Activated T-cell treated with anti-CD3 and anti-CD28 coated beads, Interleukin-2, amount 50 U/mL, for 24 hours (primary cell): Measurements from ENCODE around the gene COPS4.
"Not testable (repeated sequence)": the region's sequence is repeated elsewhere in the genome, so short reads cannot be mapped to it uniquely, and the experiment has no call there.

ENCODE experiments used
- DNase-seq: peaks from one replicate; pipeline ENCODE4 v3.0.0-alpha.2; 2020
- H3K27ac Mint-ChIP-seq: 2 replicates; pipeline ENCODE4 v1.8.0; 2020; ENCODE audit warnings: mild to moderate bottlenecking, mixed read lengths
- H3K27me3 Mint-ChIP-seq: 2 replicates; pipeline ENCODE4 v1.8.0; 2020; ENCODE audit warnings: mixed read lengths
- H3K36me3 Mint-ChIP-seq: 2 replicates; pipeline ENCODE4 v1.8.0; 2020; ENCODE audit warnings: low read depth, mixed read lengths
- H3K4me1 Mint-ChIP-seq: 2 replicates; pipeline ENCODE4 v1.8.0; 2020; ENCODE audit warnings: low read depth, mixed read lengths
- H3K4me3 Mint-ChIP-seq: 2 replicates; pipeline ENCODE4 v1.8.0; 2020; ENCODE audit warnings: mild to moderate bottlenecking, moderate library complexity, mixed read lengths
- H3K9me3 Mint-ChIP-seq: 2 replicates; pipeline ENCODE4 v1.8.0; 2020; ENCODE audit warnings: mixed read lengths

COPS4 gene

GRCh38 chr4:83012687-83013419 lies 22.1 kb upstream of the COPS4 start:
- Mint-ChIP-seq H3K27ac (peak overlapping the region; percentile 95), H3K4me1 (peaks cover 43% of the 10 kb centered on the region), H3K36me3 (peaks cover 18% of the 10 kb centered on the region), H3K9me3 (no peaks in the 10 kb centered on the region), H3K27me3 (no peaks in the 10 kb centered on the region), H3K4me3 (peak overlapping the region; percentile 97)
- peak; percentile 99 for DNase-seq

- no peaks in the 10 kb centered on the region for H3K9me3 Mint-ChIP-seq
- H3K4me3 Mint-ChIP-seq, result peak overlapping the region; percentile 97
- peaks cover 38% of the 10 kb centered on the region for H3K4me1 Mint-ChIP-seq
- no peak for DNase-seq
- peaks cover 18% of the 10 kb centered on the region for H3K36me3 Mint-ChIP-seq
- no peaks in the 10 kb centered on the region for H3K27me3 Mint-ChIP-seq
- H3K27ac Mint-ChIP-seq, result peak overlapping the region; percentile 95
Observed at GRCh38 chr4:83013420-83013867, 21.5 kb upstream of the COPS4 start.

GRCh38 chr4:83013902-83014301 lies 21.1 kb upstream of the COPS4 start:
- Mint-ChIP-seq H3K36me3 (peaks cover 18% of the 10 kb centered on the region), H3K9me3 (no peaks in the 10 kb centered on the region), H3K4me3 (peak overlapping the region; percentile 97), H3K4me1 (peaks cover 35% of the 10 kb centered on the region), H3K27ac (peak overlapping the region; percentile 37), H3K27me3 (no peaks in the 10 kb centered on the region)
- DNase-seq, result no peak

DNA sequence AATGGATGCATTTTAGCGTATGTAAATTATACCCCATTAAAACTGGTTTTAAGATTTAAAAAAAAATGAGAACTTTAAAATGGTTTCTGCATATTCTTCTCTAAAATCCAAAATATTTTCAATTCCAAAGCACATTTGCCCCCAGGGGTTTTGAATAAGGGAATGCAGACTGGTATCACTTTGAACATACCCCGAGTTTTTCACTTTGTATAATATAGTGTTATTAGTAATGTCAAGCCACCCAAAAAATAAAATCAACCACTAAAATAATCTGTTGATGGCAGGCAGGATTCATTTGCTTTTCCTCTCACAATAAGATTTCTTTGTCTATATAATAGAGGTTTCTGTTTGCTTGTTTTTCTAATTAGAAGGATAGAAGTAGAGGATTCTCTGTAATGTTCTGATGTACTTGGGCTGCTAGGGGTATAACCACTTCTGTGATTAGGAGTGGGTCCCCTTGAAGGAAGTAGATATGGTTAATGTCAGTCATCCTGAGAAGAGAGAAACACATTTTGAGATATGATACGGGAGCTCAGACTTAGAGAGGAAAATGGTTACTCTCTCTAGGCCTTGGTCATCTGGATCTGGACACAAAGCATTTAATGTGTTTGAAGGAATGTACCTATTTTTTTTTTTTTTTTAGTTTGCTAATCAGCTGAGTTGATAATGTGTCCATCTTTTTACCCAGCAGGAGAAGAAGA lies 15.0 kb upstream of the COPS4 start:
- Mint-ChIP-seq H3K4me1 (peaks cover 16% of the 10 kb centered on the region), H3K4me3 (no peak overlapping the region), H3K27me3 (no peaks in the 10 kb centered on the region), H3K36me3 (no peaks in the 10 kb centered on the region), H3K9me3 (peaks cover 4% of the 10 kb centered on the region), H3K27ac (no peak overlapping the region)
- no peak for DNase-seq

DNA sequence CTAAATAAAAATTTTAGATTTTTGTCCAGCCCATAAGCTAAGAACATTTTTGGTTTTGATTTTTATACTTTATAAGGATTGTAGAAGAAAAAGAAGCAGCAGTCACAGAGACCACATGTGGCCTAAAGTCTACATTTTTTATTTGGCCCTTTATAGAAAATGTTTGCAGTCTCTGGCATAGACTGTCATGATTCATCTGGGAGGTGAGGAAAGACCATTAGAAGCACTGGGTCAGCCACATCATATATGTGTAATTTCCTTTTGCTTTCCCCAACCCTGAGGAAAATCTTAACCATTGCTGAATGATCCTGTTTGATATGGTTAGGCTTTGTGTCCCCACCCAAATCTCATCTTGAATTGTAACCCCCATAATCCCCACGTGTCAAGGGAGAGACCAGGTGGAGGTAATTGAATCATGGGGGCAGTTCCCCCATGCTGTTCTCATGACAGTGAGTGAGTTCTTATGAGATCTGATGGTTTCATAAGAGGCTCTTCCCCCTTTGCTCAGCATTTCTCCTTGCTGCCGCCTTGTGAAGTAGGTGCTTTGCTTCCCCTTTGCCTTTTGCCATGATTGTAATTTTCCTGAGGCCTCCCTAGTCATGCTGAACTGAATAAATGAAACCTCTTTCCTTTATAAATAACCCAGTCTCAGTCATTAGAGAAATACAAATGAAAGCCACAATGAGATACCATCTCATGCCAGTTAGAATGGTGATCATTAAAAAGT lies 12.1 kb upstream of the COPS4 start:
- H3K4me3 Mint-ChIP-seq, result no peak overlapping the region
- H3K36me3 Mint-ChIP-seq, result no peaks in the 10 kb centered on the region
- peaks cover 16% of the 10 kb centered on the region for H3K4me1 Mint-ChIP-seq
- H3K9me3 Mint-ChIP-seq, result peaks cover 8% of the 10 kb centered on the region
- H3K27me3 Mint-ChIP-seq, result peaks cover 2% of the 10 kb centered on the region
- no peak overlapping the region for H3K27ac Mint-ChIP-seq
- DNase-seq, result no peak

DNA sequence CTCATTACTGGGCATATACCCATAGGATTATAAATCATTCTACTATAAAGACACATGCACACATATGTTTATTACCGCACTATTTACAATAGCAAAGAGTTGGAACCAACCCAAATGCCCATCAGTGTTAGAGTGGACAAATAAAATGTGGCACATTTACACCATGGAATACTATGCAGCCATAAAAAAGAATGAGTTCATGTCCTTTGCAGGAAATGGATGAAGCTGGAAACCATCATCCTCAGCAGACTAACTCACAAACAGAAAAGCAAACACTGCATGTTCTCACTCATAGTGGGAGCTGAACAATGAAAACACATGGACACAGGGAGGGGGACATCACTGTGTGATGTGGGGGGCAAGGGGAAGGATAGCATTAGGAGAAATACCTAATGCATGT lies 11.4 kb upstream of the COPS4 start:
- H3K4me1 Mint-ChIP-seq, result peaks cover 16% of the 10 kb centered on the region
- not testable (repeated sequence) for H3K4me3 Mint-ChIP-seq, H3K36me3 Mint-ChIP-seq

DNA sequence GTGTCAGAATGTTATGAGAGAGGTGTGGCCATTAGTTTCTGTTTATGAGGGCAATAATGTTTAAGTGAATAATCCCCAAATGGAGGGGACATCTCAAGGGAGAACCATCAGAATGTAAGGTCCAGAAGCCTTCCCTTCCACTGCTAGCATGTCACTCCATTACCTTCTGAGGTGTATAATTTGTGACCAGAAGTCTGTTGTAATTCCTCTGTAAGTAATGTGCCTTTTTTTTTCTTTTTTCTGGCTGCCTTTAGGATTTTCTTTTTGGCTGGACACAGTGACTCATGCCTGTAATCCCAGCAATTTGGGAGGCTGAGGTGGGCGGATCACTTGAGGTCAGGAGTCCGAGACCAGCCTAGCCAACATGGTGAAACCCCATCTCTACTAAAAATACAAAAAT lies 10.8 kb upstream of the COPS4 start:
- Mint-ChIP-seq H3K27ac (no peak overlapping the region), H3K4me3 (no peak overlapping the region), H3K4me1 (peaks cover 16% of the 10 kb centered on the region), H3K36me3 (no peaks in the 10 kb centered on the region), H3K9me3 (peaks cover 8% of the 10 kb centered on the region), H3K27me3 (peaks cover 2% of the 10 kb centered on the region)
- DNase-seq, result no peak

More for the DNA sequence above, 11.4 kb upstream of the COPS4 start:
- not testable (repeated sequence) for H3K27ac Mint-ChIP-seq, H3K9me3 Mint-ChIP-seq, H3K27me3 Mint-ChIP-seq, DNase-seq

DNA sequence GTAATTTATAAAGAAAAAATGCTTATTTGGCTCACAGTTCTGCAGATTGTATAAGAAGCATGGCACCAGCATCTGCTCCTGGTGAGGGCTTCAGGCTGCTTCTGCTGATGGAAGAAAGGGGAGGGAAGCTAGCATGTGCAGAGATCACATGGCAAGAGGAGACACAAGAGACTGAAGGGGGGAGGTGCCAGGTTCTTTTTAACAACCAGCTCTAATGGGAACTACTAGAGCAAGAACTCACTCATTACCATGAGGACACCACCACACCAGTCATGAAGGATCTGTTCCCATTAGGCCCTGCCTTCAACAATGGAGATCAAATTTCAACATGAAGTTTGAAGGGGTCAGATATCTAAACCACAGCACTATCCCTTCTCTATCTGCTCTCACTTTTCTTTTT lies 9.4 kb upstream of the COPS4 start:
- peaks cover 7% of the 10 kb centered on the region for H3K4me1 Mint-ChIP-seq
- H3K4me3 Mint-ChIP-seq, result no peak overlapping the region
- peaks cover 8% of the 10 kb centered on the region for H3K9me3 Mint-ChIP-seq

GRCh38 chr4:83028976-83029375 lies 6.0 kb upstream of the COPS4 start:
- Mint-ChIP-seq H3K4me1 (peaks cover 2% of the 10 kb centered on the region), H3K4me3 (no peak overlapping the region), H3K36me3 (no peaks in the 10 kb centered on the region), H3K27ac (no peak overlapping the region), H3K9me3 (peaks cover 8% of the 10 kb centered on the region), H3K27me3 (peaks cover 2% of the 10 kb centered on the region)
- no peak for DNase-seq

More for the DNA sequence above, 9.4 kb upstream of the COPS4 start:
- Mint-ChIP-seq H3K27ac (no peak overlapping the region), H3K27me3 (peaks cover 2% of the 10 kb centered on the region), H3K36me3 (no peaks in the 10 kb centered on the region)
- DNase-seq, result no peak

- peaks cover 3% of the 10 kb centered on the region for H3K36me3 Mint-ChIP-seq
- no peak overlapping the region for H3K4me3 Mint-ChIP-seq
- no peak for DNase-seq
- no peak overlapping the region for H3K27ac Mint-ChIP-seq
- H3K4me1 Mint-ChIP-seq, result peaks cover 4% of the 10 kb centered on the region
- peaks cover 2% of the 10 kb centered on the region for H3K27me3 Mint-ChIP-seq
- peaks cover 6% of the 10 kb centered on the region for H3K9me3 Mint-ChIP-seq
Observed at GRCh38 chr4:83029688-83030087, 5.3 kb upstream of the COPS4 start.

- Mint-ChIP-seq H3K27me3 (no peaks in the 10 kb centered on the region), H3K4me1 (peaks cover 48% of the 10 kb centered on the region), H3K36me3 (peaks cover 22% of the 10 kb centered on the region), H3K4me3 (peak overlapping the region; percentile 4), H3K9me3 (no peaks in the 10 kb centered on the region), H3K27ac (no peak overlapping the region)
- DNase-seq, result no peak
Observed at GRCh38 chr4:83036991-83037665, 2.1 kb downstream of the COPS4 start.

DNA sequence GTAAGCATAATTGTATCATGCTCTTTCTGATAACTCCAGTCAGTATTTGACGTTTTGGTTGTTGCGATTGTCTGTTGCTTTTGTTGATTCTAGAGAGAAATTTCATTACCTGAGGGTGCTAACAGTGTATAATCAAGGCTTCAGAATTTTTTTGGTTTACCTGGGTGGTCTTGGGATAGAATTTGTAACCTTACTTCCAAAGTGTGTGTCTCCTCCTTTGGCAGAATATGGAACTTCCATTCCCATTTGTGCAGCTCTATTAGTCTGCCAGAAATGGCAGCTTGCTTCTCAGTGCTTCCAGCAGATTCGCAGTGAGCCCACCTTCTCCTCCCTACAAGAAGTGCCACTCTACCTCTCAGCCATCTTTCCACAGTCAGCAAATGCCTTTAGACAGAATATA lies 5.3 kb downstream of the COPS4 start:
- H3K9me3 Mint-ChIP-seq, result no peaks in the 10 kb centered on the region
- no peak overlapping the region for H3K27ac Mint-ChIP-seq
- no peak overlapping the region for H3K4me3 Mint-ChIP-seq
- DNase-seq, result no peak
- H3K4me1 Mint-ChIP-seq, result peaks cover 55% of the 10 kb centered on the region
- peaks cover 20% of the 10 kb centered on the region for H3K36me3 Mint-ChIP-seq
- H3K27me3 Mint-ChIP-seq, result no peaks in the 10 kb centered on the region

DNA sequence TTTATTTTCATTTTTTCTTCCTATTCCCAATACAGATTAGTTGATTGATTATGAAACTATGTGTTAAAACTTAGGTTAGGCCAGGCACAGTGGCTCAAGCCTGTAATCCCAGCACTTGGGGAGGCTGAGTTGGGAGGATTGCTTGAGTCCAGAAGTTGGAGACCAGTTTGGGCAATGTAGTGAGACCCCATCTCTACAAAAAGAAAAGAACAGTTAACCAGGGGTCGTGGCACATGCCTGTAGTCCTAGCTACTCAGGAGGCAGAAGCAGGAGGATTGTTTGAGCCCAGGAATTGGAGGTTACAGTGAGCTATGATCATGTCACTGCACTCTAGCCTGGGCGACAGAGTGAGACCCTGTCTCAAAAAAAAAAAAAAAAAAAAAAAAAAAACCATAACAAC lies 8.2 kb downstream of the COPS4 start:
- H3K27me3 Mint-ChIP-seq, DNase-seq: not testable (repeated sequence)
- H3K4me1 Mint-ChIP-seq, result peaks cover 41% of the 10 kb centered on the region

GRCh38 chr4:83043801-83044407 lies 8.9 kb downstream of the COPS4 start:
- no peak overlapping the region for H3K27ac Mint-ChIP-seq
- no peaks in the 10 kb centered on the region for H3K27me3 Mint-ChIP-seq
- DNase-seq, result no peak
- H3K9me3 Mint-ChIP-seq, result no peaks in the 10 kb centered on the region
- H3K36me3 Mint-ChIP-seq, result peaks cover 28% of the 10 kb centered on the region
- peaks cover 36% of the 10 kb centered on the region for H3K4me1 Mint-ChIP-seq
- H3K4me3 Mint-ChIP-seq, result no peak overlapping the region

More for the DNA sequence above, 8.2 kb downstream of the COPS4 start:
- H3K27ac Mint-ChIP-seq, H3K9me3 Mint-ChIP-seq, H3K4me3 Mint-ChIP-seq: not testable (repeated sequence)
- H3K36me3 Mint-ChIP-seq, result peaks cover 27% of the 10 kb centered on the region
